A549 (cell line): ENCODE data around the gene FNDC3A.

Experiments
- CBX8 ChIP-seq: fragments of 200-600 bp; sonication (generic); IDR thresholded peaks from 2 replicates; pipeline ENCODE4 v1.6.1; 2016
- CTCF ChIP-seq: fragments of >200 bp; sonication (Bioruptor Twin); formaldehyde crosslinking; IDR thresholded peaks from 3 replicates; pipeline ENCODE4 v1.5.1; 2016
- EP300 ChIP-seq, 2 experiments: fragments of >200 bp; sonication (Bioruptor Twin); formaldehyde crosslinking; IDR thresholded peaks; 2 replicates in 1 of 2; 3 replicates in 1 of 2; pipeline ENCODE4 v1.6.1; 2016 to 2017
- JUN ChIP-seq, 2 experiments: fragments of >200 bp; sonication (Bioruptor Twin); formaldehyde crosslinking; IDR thresholded peaks; 2 replicates in 1 of 2; 3 replicates in 1 of 2; pipeline ENCODE4 v1.6.1; 2016 to 2017
- NFE2L2 ChIP-seq: fragments of 150-350 bp; conservative IDR thresholded peaks from 2 replicates; pipeline ENCODE4 v1.6.1; 2014; ENCODE audit warnings: low read length
- POLR2A ChIP-seq: IDR thresholded peaks from 2 replicates; pipeline ENCODE4 v1.6.1; 2012; ENCODE audit warnings: mild to moderate bottlenecking, low read length
- REST ChIP-seq: fragments of 200-600 bp; sonication (generic); IDR thresholded peaks from 2 replicates; pipeline ENCODE4 v1.6.1; 2016; ENCODE audit warnings: antibody characterized with exemption, mild to moderate bottlenecking, moderate library complexity
- RNF2 ChIP-seq: fragments of 200-600 bp; sonication (generic); IDR thresholded peaks from 2 replicates; pipeline ENCODE4 v1.6.1; 2016; ENCODE audit warnings: low read depth, mild to moderate bottlenecking, antibody characterized with exemption, moderate library complexity, borderline replicate concordance
- SREBF2 ChIP-seq: fragments of 450-650 bp; IDR thresholded peaks from 2 replicates; pipeline ENCODE4 v1.6.1; 2014; ENCODE audit warnings: mild to moderate bottlenecking, moderate library complexity
- ZSCAN20 ChIP-seq: fragments of 250-450 bp; sonication (Bioruptor Pico); IDR thresholded peaks from 2 replicates; pipeline ENCODE4 v1.8.0; 2022; ENCODE audit warnings: mild to moderate bottlenecking, moderate library complexity

GRCh38 chr13:49216334-49216733 is 240.6 kb downstream of the FNDC3A start:
- TF ChIP-seq CTCF (no peak), REST (no peak), NFE2L2 (no peak), RNF2 (no peak), JUN (IDR thresholded peaks at IDR 0.05) (no peak), EP300 (IDR thresholded peaks at IDR 0.05) (no peak), CBX8 (no peak), POLR2A (no peak), ZSCAN20 (CRISPR knock-in tag) (no peak), SREBF2 (no peak)
